ENCODE data around the gene DIPK2A. TPM values are rescaled to one million over a fixed set of nuclear protein-coding genes. Genes with fewer than 3 reads are reported as not detected.

The DIPK2A gene
- total RNA-seq, 4 donors from 2014 or later, result 38.8 to 68.6 (median 48.3) TPM

GRCh38 chr3:144010371-144010770 lies 38.7 kb downstream of the DIPK2A start:
- 79% methylated on average over 4 of the region's 4 CpGs for WGBS
- H3K4me3 ChIP-seq, result no peak overlapping the region
- no peak for TF ChIP-seq POLR2A (IDR thresholded peaks at IDR 0.05; ENCODE audit: low read depth)
- no peaks in the 10 kb centered on the region for H3K9me3 ChIP-seq
- H3K27ac ChIP-seq (replicated peaks in 1 of 4), result no peak overlapping the region
- no peaks in the 10 kb centered on the region for H3K36me3 ChIP-seq
- no peak for DNase-seq (ENCODE audit: extremely low spot score)
- no peaks in the 10 kb centered on the region for H3K27me3 ChIP-seq
- H3K4me1 ChIP-seq, result no peaks in the 10 kb centered on the region
- intact Hi-C loops (cut with DNase I), result no loop called here

GRCh38 chr3:144011251-144011799 lies 39.7 kb downstream of the DIPK2A start:
- TF ChIP-seq CTCF (IDR thresholded peaks at IDR 0.05) (no peak), EP300 (IDR thresholded peaks at IDR 0.05) (no peak), POLR2AphosphoS5 (IDR thresholded peaks at IDR 0.05) (no peak), POLR2A (IDR thresholded peaks at IDR 0.05; ENCODE audit: low read depth) (no peak)
- no peaks in the 10 kb centered on the region for H3K27me3 ChIP-seq
- intact Hi-C loops (cut with DNase I), result no loop called here
- no peak overlapping the region for H3K27ac ChIP-seq (replicated peaks in 1 of 4)
- no peaks in the 10 kb centered on the region for H3K4me1 ChIP-seq
- no peak for DNase-seq (ENCODE audit: extremely low spot score)
- no peaks in the 10 kb centered on the region for H3K9me3 ChIP-seq
- H3K36me3 ChIP-seq, result no peaks in the 10 kb centered on the region
- H3K4me3 ChIP-seq, result no peak overlapping the region
- WGBS, result 90% methylated on average over 3 of the region's 3 CpGs

- no peak overlapping the region for H3K27ac ChIP-seq (replicated peaks in 1 of 4)
- H3K4me1 ChIP-seq, result no peaks in the 10 kb centered on the region
- H3K27me3 ChIP-seq, result no peaks in the 10 kb centered on the region
- intact Hi-C loops (cut with DNase I), result no loop called here
- WGBS, result 81% methylated on average over 3 of the region's 3 CpGs
- no peaks in the 10 kb centered on the region for H3K36me3 ChIP-seq
- H3K4me3 ChIP-seq, result no peak overlapping the region
- TF ChIP-seq CTCF (IDR thresholded peaks at IDR 0.05) (no peak), EP300 (IDR thresholded peaks at IDR 0.05) (no peak), POLR2A (IDR thresholded peaks at IDR 0.05; ENCODE audit: low read depth) (no peak), POLR2AphosphoS5 (IDR thresholded peaks at IDR 0.05) (no peak)
- no peak for DNase-seq (ENCODE audit: extremely low spot score)
- no peaks in the 10 kb centered on the region for H3K9me3 ChIP-seq
Measured at GRCh38 chr3:144015133-144015532, 43.5 kb downstream of the DIPK2A start.

- 82% methylated on average over 1 of the region's 1 CpG for WGBS
- Histone ChIP-seq H3K4me3 (no peak overlapping the region), H3K9me3 (no peaks in the 10 kb centered on the region), H3K27ac (replicated peaks in 1 of 4) (no peak overlapping the region), H3K27me3 (no peaks in the 10 kb centered on the region), H3K4me1 (no peaks in the 10 kb centered on the region), H3K36me3 (no peaks in the 10 kb centered on the region)
- no peak for TF ChIP-seq POLR2AphosphoS5 (IDR thresholded peaks at IDR 0.05)
- no peak for TF ChIP-seq EP300 (IDR thresholded peaks at IDR 0.05)
- TF ChIP-seq CTCF (IDR thresholded peaks at IDR 0.05), result no peak
- no peak for DNase-seq (ENCODE audit: extremely low spot score)
- intact Hi-C loops (cut with DNase I), result no loop called here
Measured at GRCh38 chr3:144018776-144019175, 47.2 kb downstream of the DIPK2A start.

Other genes starting within 250 kb of the DIPK2A start
- 10 to 100 TPM; 13.4 to 15.0 (median 14.4) TPM for gene SLC9A9, start 123.4 kb upstream of the DIPK2A start, total RNA-seq

Measured in esophagus muscularis mucosa (tissue), 4 donors.